ENCODE results near the gene GAREM1.

- TF ChIP-seq, protein P1, sequence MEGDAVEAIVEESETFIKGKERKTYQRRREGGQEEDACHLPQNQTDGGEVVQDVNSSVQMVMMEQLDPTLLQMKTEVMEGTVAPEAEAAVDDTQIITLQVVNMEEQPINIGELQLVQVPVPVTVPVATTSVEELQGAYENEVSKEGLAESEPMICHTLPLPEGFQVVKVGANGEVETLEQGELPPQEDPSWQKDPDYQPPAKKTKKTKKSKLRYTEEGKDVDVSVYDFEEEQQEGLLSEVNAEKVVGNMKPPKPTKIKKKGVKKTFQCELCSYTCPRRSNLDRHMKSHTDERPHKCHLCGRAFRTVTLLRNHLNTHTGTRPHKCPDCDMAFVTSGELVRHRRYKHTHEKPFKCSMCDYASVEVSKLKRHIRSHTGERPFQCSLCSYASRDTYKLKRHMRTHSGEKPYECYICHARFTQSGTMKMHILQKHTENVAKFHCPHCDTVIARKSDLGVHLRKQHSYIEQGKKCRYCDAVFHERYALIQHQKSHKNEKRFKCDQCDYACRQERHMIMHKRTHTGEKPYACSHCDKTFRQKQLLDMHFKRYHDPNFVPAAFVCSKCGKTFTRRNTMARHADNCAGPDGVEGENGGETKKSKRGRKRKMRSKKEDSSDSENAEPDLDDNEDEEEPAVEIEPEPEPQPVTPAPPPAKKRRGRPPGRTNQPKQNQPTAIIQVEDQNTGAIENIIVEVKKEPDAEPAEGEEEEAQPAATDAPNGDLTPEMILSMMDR (IDR thresholded peaks at IDR 0.05), result no peak
- no peak for TF ChIP-seq POLR2A (IDR thresholded peaks at IDR 0.05)
Measured at GRCh38 chr18:32445846-32446245, 24.8 kb downstream of the GAREM1 start.

Measured in Peyer's patch (tissue), 4 donors.